Erythroblast (primary cell): ENCODE measurements around the gene TSR3.

Experiments
- GATA1 ChIP-seq: IDR thresholded peaks from 2 replicates; pipeline ENCODE4 v1.6.1; 2011; ENCODE audit warnings: low read depth, mild to moderate bottlenecking, control low read depth, low read length, moderate library complexity
- POLR2A ChIP-seq: IDR thresholded peaks from 2 replicates; pipeline ENCODE4 v1.6.1; 2011; ENCODE audit warnings: mild to moderate bottlenecking, low read length

- TF ChIP-seq POLR2A (no peak), GATA1 (no peak)
Observed at GRCh38 chr16:1318268-1318545, 33.5 kb downstream of the TSR3 start.
